ENCODE measurements around the gene DUOXA2.
"Not testable (repeated sequence)": the region's sequence is repeated elsewhere in the genome, so short reads cannot be mapped to it uniquely, and the experiment has no call there.

DNA sequence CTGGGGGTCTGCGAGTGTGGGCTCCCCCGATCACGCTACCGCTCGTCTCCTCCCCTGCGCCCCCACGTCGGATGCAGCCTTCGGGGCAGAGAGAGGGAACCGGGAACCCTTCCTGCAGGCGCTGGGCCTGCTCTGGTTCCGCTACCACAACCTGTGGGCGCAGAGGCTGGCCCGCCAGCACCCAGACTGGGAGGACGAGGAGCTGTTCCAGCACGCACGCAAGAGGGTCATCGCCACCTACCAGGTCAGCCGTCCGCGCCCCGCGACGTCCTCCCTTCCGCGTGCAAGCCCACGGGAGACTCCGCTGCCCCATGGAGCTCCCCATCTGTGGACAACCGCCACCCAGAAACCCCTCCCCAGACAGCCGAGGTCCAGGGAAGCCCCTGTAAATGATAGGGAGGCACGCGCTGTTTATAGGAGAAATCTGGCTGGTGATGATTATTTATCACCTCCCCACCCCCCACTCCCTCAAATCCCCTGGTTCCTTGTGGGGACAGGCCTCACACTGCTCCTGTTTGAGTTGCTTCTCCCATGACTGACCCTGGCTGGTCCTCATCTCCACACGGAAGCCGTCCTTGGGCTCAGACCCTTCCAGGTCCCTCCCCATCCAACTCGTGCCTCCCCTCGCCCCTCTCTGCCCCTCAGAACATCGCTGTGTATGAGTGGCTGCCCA is 21.7 kb downstream of the DUOXA2 start:
- TF ChIP-seq, protein P1, sequence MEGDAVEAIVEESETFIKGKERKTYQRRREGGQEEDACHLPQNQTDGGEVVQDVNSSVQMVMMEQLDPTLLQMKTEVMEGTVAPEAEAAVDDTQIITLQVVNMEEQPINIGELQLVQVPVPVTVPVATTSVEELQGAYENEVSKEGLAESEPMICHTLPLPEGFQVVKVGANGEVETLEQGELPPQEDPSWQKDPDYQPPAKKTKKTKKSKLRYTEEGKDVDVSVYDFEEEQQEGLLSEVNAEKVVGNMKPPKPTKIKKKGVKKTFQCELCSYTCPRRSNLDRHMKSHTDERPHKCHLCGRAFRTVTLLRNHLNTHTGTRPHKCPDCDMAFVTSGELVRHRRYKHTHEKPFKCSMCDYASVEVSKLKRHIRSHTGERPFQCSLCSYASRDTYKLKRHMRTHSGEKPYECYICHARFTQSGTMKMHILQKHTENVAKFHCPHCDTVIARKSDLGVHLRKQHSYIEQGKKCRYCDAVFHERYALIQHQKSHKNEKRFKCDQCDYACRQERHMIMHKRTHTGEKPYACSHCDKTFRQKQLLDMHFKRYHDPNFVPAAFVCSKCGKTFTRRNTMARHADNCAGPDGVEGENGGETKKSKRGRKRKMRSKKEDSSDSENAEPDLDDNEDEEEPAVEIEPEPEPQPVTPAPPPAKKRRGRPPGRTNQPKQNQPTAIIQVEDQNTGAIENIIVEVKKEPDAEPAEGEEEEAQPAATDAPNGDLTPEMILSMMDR (IDR thresholded peaks at IDR 0.05; ENCODE audit: insufficient read depth, low read length, poor library complexity, severe bottlenecking) = not testable (repeated sequence)
- TF ChIP-seq EZH2phosphoT487 (conservative IDR thresholded peaks at IDR 0.05; ENCODE audit: low read length) = not testable (repeated sequence)

All from SU-DHL-6 (cell line).